ENCODE measurements around the gene LDHA. TPM values are rescaled to one million over a fixed set of nuclear protein-coding genes. Genes with fewer than 3 reads are reported as not detected.

LDHA gene
- polyA plus RNA-seq, 1 donor (not counting 4 experiments of a cell fraction or from before 2014, with no cell fraction given) = 3,668 TPM

DNA sequence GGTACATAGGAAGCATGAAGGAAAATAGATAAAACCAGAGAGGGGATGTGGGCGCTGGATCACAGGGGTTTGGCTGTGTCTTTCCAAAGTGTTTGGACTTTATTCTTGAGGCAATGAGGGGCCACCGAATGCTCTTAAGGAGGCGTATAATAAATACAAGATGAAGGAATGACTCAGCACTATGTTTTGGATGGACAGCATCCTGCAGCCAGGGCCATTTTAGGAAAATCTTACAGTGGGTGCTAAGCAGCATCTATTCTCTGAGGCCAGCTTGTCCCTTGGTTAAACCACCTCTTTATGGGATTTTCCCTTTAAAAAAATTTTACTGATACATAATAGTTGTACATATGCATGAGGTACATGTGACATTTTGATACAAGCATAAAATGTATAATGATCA, 4.3 kb upstream of the LDHA start:
- H2AFZ ChIP-seq (ENCODE audit: control insufficient read depth, low read length) = no peak overlapping the region
- dilution Hi-C loops (cut with MboI; ENCODE audit: extremely low pct_ligation_motif_present, low sequenced_read_pairs) = no loop called here

DNA sequence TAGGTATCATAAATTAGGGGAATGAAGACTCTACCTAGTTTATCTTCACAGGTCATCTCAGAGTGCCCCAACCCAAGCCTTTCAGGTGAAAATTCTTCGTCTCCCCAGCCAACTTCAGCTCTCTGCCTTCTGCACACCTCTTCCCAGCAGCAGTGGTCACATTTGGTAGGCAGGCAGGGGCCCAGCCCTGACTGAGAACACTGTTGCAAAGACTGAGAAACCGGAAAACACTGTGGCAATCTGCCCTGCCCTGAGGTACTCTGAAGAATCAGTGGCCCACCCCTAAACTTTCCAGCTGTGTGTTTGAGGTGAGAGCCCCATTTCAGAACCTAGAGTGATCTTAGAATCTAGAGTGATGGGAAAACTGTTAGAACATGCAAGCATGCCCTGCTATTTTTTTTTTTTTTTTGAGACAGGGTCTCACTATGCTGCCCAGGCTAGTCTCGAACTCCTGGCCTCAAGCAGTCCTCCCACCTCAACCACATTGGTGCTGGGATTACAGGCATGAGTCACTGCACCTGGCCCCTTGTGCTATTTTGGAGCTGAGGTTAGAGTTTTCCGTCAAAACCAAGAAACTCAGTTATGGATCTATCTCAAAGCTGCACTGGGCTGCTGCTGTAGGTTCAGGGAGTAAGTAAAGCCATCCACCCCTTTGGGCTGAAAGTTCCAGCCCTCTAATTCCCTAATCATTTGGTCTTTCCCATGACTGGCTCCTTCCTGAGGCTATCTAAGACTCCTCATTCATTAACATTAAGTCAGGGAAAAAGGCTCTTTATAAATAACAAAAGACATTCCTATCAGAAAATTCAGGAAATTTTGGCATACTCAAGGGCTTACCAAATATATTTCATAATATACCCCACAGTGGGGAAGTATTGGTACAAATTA, 1.7 kb upstream of the LDHA start:
- H3K9me3 ChIP-seq (ENCODE audit: control insufficient read depth, low read depth, low read length) = no peaks in the 10 kb centered on the region
- H4K20me1 ChIP-seq (ENCODE audit: control insufficient read depth, extremely low read depth, insufficient read depth, low read length) = peaks cover 9% of the 10 kb centered on the region
- peaks cover 29% of the 10 kb centered on the region for H3K79me2 ChIP-seq (ENCODE audit: control insufficient read depth, insufficient read depth, low read length)
- no peaks in the 10 kb centered on the region for H3K27me3 ChIP-seq (ENCODE audit: control insufficient read depth, extremely low read depth, insufficient read depth, low read length)
- DNase-seq (ENCODE audit: low read depth, low spot score) (no peak), FAIRE-seq (no peak)
- peaks cover 30% of the 10 kb centered on the region for H3K4me1 ChIP-seq (ENCODE audit: control insufficient read depth, extremely low read depth, insufficient read depth, low read length)
- no peak overlapping the region for H3K9ac ChIP-seq (ENCODE audit: control insufficient read depth, extremely low read depth, insufficient read depth, low read length)
- H3K9me1 ChIP-seq (ENCODE audit: control insufficient read depth, extremely low read depth, insufficient read depth, low read length) = no peaks in the 10 kb centered on the region
- H3K36me3 ChIP-seq (ENCODE audit: control insufficient read depth in 2 of 2, extremely low read depth in 1 of 2, insufficient read depth in 2 of 2, low read length in 2 of 2) = peaks cover 11% of the 10 kb centered on the region in 2 experiments
- peak overlapping the region; percentile 55 for H3K4me2 ChIP-seq (ENCODE audit: control insufficient read depth, extremely low read depth, insufficient read depth, low read depth, low read length)
- TF ChIP-seq EZH2 (IDR thresholded peaks at IDR 0.05; ENCODE audit: low read length) = no peak
- TF ChIP-seq, protein P1, sequence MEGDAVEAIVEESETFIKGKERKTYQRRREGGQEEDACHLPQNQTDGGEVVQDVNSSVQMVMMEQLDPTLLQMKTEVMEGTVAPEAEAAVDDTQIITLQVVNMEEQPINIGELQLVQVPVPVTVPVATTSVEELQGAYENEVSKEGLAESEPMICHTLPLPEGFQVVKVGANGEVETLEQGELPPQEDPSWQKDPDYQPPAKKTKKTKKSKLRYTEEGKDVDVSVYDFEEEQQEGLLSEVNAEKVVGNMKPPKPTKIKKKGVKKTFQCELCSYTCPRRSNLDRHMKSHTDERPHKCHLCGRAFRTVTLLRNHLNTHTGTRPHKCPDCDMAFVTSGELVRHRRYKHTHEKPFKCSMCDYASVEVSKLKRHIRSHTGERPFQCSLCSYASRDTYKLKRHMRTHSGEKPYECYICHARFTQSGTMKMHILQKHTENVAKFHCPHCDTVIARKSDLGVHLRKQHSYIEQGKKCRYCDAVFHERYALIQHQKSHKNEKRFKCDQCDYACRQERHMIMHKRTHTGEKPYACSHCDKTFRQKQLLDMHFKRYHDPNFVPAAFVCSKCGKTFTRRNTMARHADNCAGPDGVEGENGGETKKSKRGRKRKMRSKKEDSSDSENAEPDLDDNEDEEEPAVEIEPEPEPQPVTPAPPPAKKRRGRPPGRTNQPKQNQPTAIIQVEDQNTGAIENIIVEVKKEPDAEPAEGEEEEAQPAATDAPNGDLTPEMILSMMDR (optimal IDR thresholded peaks at IDR 0.05 in 1 of 3, IDR thresholded peaks at IDR 0.05 in 1 of 3, conservative IDR thresholded peaks at IDR 0.05 in 1 of 3; ENCODE audit: extremely low read depth in 1 of 3, insufficient read depth in 2 of 3, low read length in 3 of 3) = no peak
- peak overlapping the region; percentile 24 for H3K27ac ChIP-seq (ENCODE audit: control insufficient read depth, insufficient read depth, low read length)
- no peak overlapping the region for H3K4me3 ChIP-seq (ENCODE audit: control insufficient read depth in 2 of 3, extremely low read depth in 1 of 3, insufficient read depth in 2 of 3, low read depth in 1 of 3, low read length in 3 of 3)
- H2AFZ ChIP-seq (ENCODE audit: control insufficient read depth, low read length) = peak overlapping the region; percentile 10
- dilution Hi-C loops (cut with MboI; ENCODE audit: extremely low pct_ligation_motif_present, low sequenced_read_pairs) = no loop called here

More for the DNA sequence above, 4.3 kb upstream of the LDHA start:
- Histone ChIP-seq H3K27ac (ENCODE audit: control insufficient read depth, insufficient read depth, low read length) (no peak overlapping the region), H3K36me3 (ENCODE audit: control insufficient read depth in 2 of 2, extremely low read depth in 1 of 2, insufficient read depth in 2 of 2, low read length in 2 of 2) (no peaks in the 10 kb centered on the region), H3K4me2 (ENCODE audit: control insufficient read depth, extremely low read depth, insufficient read depth, low read depth, low read length) (no peak overlapping the region), H3K9me3 (ENCODE audit: control insufficient read depth, low read depth, low read length) (no peaks in the 10 kb centered on the region), H3K27me3 (ENCODE audit: control insufficient read depth, extremely low read depth, insufficient read depth, low read length) (no peaks in the 10 kb centered on the region), H3K4me1 (ENCODE audit: control insufficient read depth, extremely low read depth, insufficient read depth, low read length) (peaks cover 23% of the 10 kb centered on the region), H3K9ac (ENCODE audit: control insufficient read depth, extremely low read depth, insufficient read depth, low read length) (no peak overlapping the region), H4K20me1 (ENCODE audit: control insufficient read depth, extremely low read depth, insufficient read depth, low read length) (no peaks in the 10 kb centered on the region), H3K9me1 (ENCODE audit: control insufficient read depth, extremely low read depth, insufficient read depth, low read length) (no peaks in the 10 kb centered on the region), H3K79me2 (ENCODE audit: control insufficient read depth, insufficient read depth, low read length) (peaks cover 7% of the 10 kb centered on the region), H3K4me3 (ENCODE audit: control insufficient read depth in 2 of 3, extremely low read depth in 1 of 3, insufficient read depth in 2 of 3, low read depth in 1 of 3, low read length in 3 of 3) (no peak overlapping the region)
- FAIRE-seq = no peak
- TF ChIP-seq EZH2 (IDR thresholded peaks at IDR 0.05; ENCODE audit: low read length) = no peak
- TF ChIP-seq, protein P1 (optimal IDR thresholded peaks at IDR 0.05 in 1 of 3, IDR thresholded peaks at IDR 0.05 in 1 of 3, conservative IDR thresholded peaks at IDR 0.05 in 1 of 3; ENCODE audit: extremely low read depth in 1 of 3, insufficient read depth in 2 of 3, low read length in 3 of 3) = no peak
- DNase-seq (ENCODE audit: low read depth, low spot score) = no peak

Measured in keratinocyte (primary cell).